Superior temporal gyrus (tissue), 1 donor: Measurements from ENCODE around the gene ADGRD1.
"Not testable (repeated sequence)": the region's sequence is repeated elsewhere in the genome, so short reads cannot be mapped to it uniquely, and the experiment has no call there.

Experiments
- DNase-seq: peaks from one replicate; pipeline ENCODE4 v3.0.0-alpha.2; 2016; ENCODE audit errors: extremely low spot score

Gene ADGRD1

GRCh38 chr12:131071950-131072349 is 118.2 kb downstream of the ADGRD1 start:
- DNase-seq = not testable (repeated sequence)

GRCh38 chr12:131072451-131073230 is 118.9 kb downstream of the ADGRD1 start:
- DNase-seq = no peak

GRCh38 chr12:131074221-131075083 is 120.7 kb downstream of the ADGRD1 start:
- DNase-seq = no peak

- DNase-seq = no peak
Measured at GRCh38 chr12:131075194-131075593, 121.5 kb downstream of the ADGRD1 start.

GRCh38 chr12:131075611-131076010 is 121.9 kb downstream of the ADGRD1 start:
- no peak for DNase-seq

- no peak for DNase-seq
Measured at GRCh38 chr12:131076296-131076695, 122.6 kb downstream of the ADGRD1 start.

- no peak for DNase-seq
Measured at GRCh38 chr12:131076791-131077747, 123.4 kb downstream of the ADGRD1 start.

GRCh38 chr12:131077931-131078391 is 124.3 kb downstream of the ADGRD1 start:
- no peak for DNase-seq

GRCh38 chr12:131082290-131083194 is 128.8 kb downstream of the ADGRD1 start:
- no peak for DNase-seq

- no peak for DNase-seq
Measured at GRCh38 chr12:131084341-131085011, 130.8 kb downstream of the ADGRD1 start.

GRCh38 chr12:131085125-131085815 is 131.6 kb downstream of the ADGRD1 start:
- no peak for DNase-seq

- DNase-seq = no peak
Measured at GRCh38 chr12:131085816-131086591, 132.3 kb downstream of the ADGRD1 start.

GRCh38 chr12:131087302-131087818 is 133.7 kb downstream of the ADGRD1 start:
- DNase-seq = no peak

- DNase-seq = no peak
Measured at GRCh38 chr12:131087991-131088700, 134.4 kb downstream of the ADGRD1 start.

GRCh38 chr12:131088701-131089530 is 135.2 kb downstream of the ADGRD1 start:
- no peak for DNase-seq

- peak; percentile 24 for DNase-seq
Measured at GRCh38 chr12:131089531-131090273, 136.0 kb downstream of the ADGRD1 start.
